K562 (cell line): ENCODE data around the gene GEMIN5. TPM values are rescaled to one million over a fixed set of nuclear protein-coding genes. Genes with fewer than 3 reads are reported as not detected.
A peak's percentile ranks its signal among the peaks of the same experiment; 100 is the strongest.

Experiments
- ATAC-seq: fragments of 200-7000 bp; cut with Tn5 transposase; 3 replicates; pipeline ENCODE4 v1.9.1; 2020; ENCODE audit warnings: moderate library complexity
- BruUV-seq: library from RNA; stranded (reverse); fragments of 400-500 nt; replicated peaks from 2 replicates; lab custom pipeline; 2021; lab: Mats Ljungman, UMichigan
- CTCF ChIA-PET: fragments of 300-600 bp; formaldehyde crosslinking; extraction: SDS; loops from one replicate; lab custom pipeline; 2021; ENCODE audit warnings: low intra/inter-chr PET ratio; lab: Yijun Ruan, JAX
- POLR2A ChIA-PET: fragments of 300-600, 350-650 bp; sonication (Branson Sonifier 250); formaldehyde crosslinking; extraction: SDS; loops from one replicate; lab custom pipeline; 2021; ENCODE audit warnings: antibody characterized with exemption, inconsistent platforms; lab: Yijun Ruan, JAX
- DNase-seq, 4 experiments: peaks; one replicate each; pipeline versions ENCODE4 v3.0.0 to v3.0.0-alpha.2; 2011 to 2018; ENCODE audit warnings: low spot score in 3 of 4, mixed read lengths in 3 of 4; ENCODE audit errors: extremely low read depth in 1 of 4
- FAIRE-seq: peaks from 2 replicates; lab custom pipeline; 2011; peaks lifted over from hg19 to GRCh38; lab: Jason Lieb, UNC
- H2AFZ ChIP-seq: 2 replicates; pipeline ENCODE4 v1.6.0; 2011; ENCODE audit warnings: low read depth, low read length, control low read depth, inconsistent platforms
- H3K27ac ChIP-seq: fragments of 200-600 bp; 3 replicates; pipeline ENCODE4 v1.8.0; 2011; ENCODE audit warnings: low read depth, mild to moderate bottlenecking, control low read depth, inconsistent platforms, low read length, moderate library complexity, mixed read lengths; ENCODE audit errors: extremely low read depth
- H3K27me3 ChIP-seq, 2 experiments: fragments of 300-600 bp in 1 of 2; 2 replicates in 1 of 2; 3 replicates in 1 of 2; pipeline versions ENCODE4 v1.6.0 to v1.8.0; 2011; ENCODE audit warnings: inconsistent platforms in 2 of 2, low read length in 2 of 2, mild to moderate bottlenecking in 1 of 2, mixed read lengths in 1 of 2, moderate library complexity in 1 of 2; ENCODE audit not compliant: control insufficient read depth in 2 of 2, insufficient read depth in 2 of 2
- H3K36me3 ChIP-seq: fragments of 300-600 bp; 3 replicates; pipeline ENCODE4 v1.8.0; 2011; ENCODE audit warnings: mild to moderate bottlenecking, low read length, inconsistent platforms; ENCODE audit not compliant: control insufficient read depth, insufficient read depth
- H3K4me1 ChIP-seq, 2 experiments: fragments of 200-600 bp in 1 of 2; replicated peaks in 1 of 2; 2 replicates in 1 of 2; 3 replicates in 1 of 2; pipeline versions ENCODE4 v1.5.1 to v1.8.0; 2011; ENCODE audit warnings: inconsistent platforms in 2 of 2, low read length in 2 of 2, mild to moderate bottlenecking in 1 of 2, mixed read lengths in 1 of 2, moderate library complexity in 1 of 2; ENCODE audit not compliant: control insufficient read depth in 2 of 2, insufficient read depth in 2 of 2
- H3K4me2 ChIP-seq: 2 replicates; pipeline ENCODE4 v1.6.1; 2011; ENCODE audit warnings: low read length, control low read depth, inconsistent platforms, mixed read lengths; ENCODE audit not compliant: insufficient read depth
- H3K4me3 ChIP-seq: fragments of 200-600 bp; sonication (generic), shearing (Covaris generic); 2 replicates; pipeline ENCODE4 v1.5.1; 2016; ENCODE audit warnings: control low read depth, inconsistent platforms
- H3K79me2 ChIP-seq: fragments of 200-600 bp; 3 replicates; pipeline ENCODE4 v1.8.0; 2011; ENCODE audit warnings: low read length, inconsistent platforms; ENCODE audit not compliant: control insufficient read depth, insufficient read depth
- H3K9ac ChIP-seq, 2 experiments: 2 replicates each; pipeline versions ENCODE4 v1.6.0 to v1.6.1; 2011; ENCODE audit warnings: low read depth in 2 of 2, low read length in 2 of 2, control low read depth in 1 of 2, inconsistent platforms in 1 of 2, mild to moderate bottlenecking in 1 of 2, mixed read lengths in 1 of 2; ENCODE audit not compliant: insufficient read depth in 1 of 2
- H3K9me1 ChIP-seq: one replicate; pipeline ENCODE4 v1.6.0; 2011; ENCODE audit warnings: inconsistent platforms, mild to moderate bottlenecking, low read length, moderate library complexity; ENCODE audit not compliant: control insufficient read depth, insufficient read depth
- H3K9me3 ChIP-seq: replicated peaks from 2 replicates; pipeline ENCODE4 v1.5.1; 2011; ENCODE audit warnings: low read depth, low read length, inconsistent platforms; ENCODE audit not compliant: control insufficient read depth, insufficient read depth
- H4K20me1 ChIP-seq: replicated peaks from 2 replicates; pipeline ENCODE4 v1.6.1; 2011; ENCODE audit warnings: low read length, inconsistent platforms, mixed read lengths; ENCODE audit not compliant: control insufficient read depth, insufficient read depth
- ADNP ChIP-seq: fragments of 200-800 bp; sonication (Bioruptor generic); IDR thresholded peaks from 2 replicates; pipeline ENCODE4 v1.6.1; 2016; ENCODE audit warnings: missing genetic modification characterization, missing compliant biosample characterization
- ARID1B ChIP-seq: fragments of 450-650 bp; IDR thresholded peaks from 2 replicates; pipeline ENCODE4 v1.6.1; 2016; ENCODE audit warnings: antibody characterized with exemption, mild to moderate bottlenecking, inconsistent platforms
- BACH1 ChIP-seq: fragments of 200-800 bp; sonication (Bioruptor generic); IDR thresholded peaks from 2 replicates; pipeline ENCODE4 v1.6.1; 2016; ENCODE audit warnings: missing genetic modification characterization, missing compliant biosample characterization
- CTBP1 ChIP-seq: fragments of 450-650 bp; IDR thresholded peaks from 2 replicates; pipeline ENCODE4 v1.6.1; 2016; ENCODE audit warnings: borderline replicate concordance
- FOXM1 ChIP-seq, 2 experiments: fragments of 450-650 bp in 1 of 2; sonication (generic) in 1 of 2; formaldehyde crosslinking in 1 of 2; IDR thresholded peaks; 2 replicates each; pipeline versions ENCODE4 v1.6.1 to v1.9.0; 2017 to 2022; ENCODE audit warnings: low read depth in 2 of 2, mild to moderate bottlenecking in 2 of 2, missing genetic modification reagents in 1 of 2, moderate library complexity in 1 of 2
- HNRNPUL1 ChIP-seq: fragments of 200-400 bp; formaldehyde crosslinking; IDR thresholded peaks from 2 replicates; pipeline ENCODE4 v1.6.1; 2017; ENCODE audit warnings: low read length
- KLF16 ChIP-seq: IDR thresholded peaks from 2 replicates; pipeline ENCODE4 v1.6.1; 2016; ENCODE audit warnings: antibody characterized with exemption
- L3MBTL2 ChIP-seq: fragments of 450-650 bp; IDR thresholded peaks from 2 replicates; pipeline ENCODE4 v1.6.1; 2016; ENCODE audit warnings: mild to moderate bottlenecking, moderate library complexity
- RBM25 ChIP-seq: fragments of 200-400 bp; formaldehyde crosslinking; IDR thresholded peaks from 2 replicates; pipeline ENCODE4 v1.6.1; 2018; ENCODE audit warnings: low read length, low read depth, moderate library complexity; ENCODE audit not compliant: severe bottlenecking
- SRSF9 ChIP-seq: fragments of 200-400 bp; formaldehyde crosslinking; IDR thresholded peaks from 2 replicates; pipeline ENCODE4 v1.6.1; 2017; ENCODE audit warnings: low read depth, low read length, borderline replicate concordance
- TAF15 ChIP-seq: fragments of 200-400 bp; formaldehyde crosslinking; IDR thresholded peaks from 2 replicates; pipeline ENCODE4 v1.6.1; 2017; ENCODE audit warnings: mild to moderate bottlenecking, low read depth, low read length, moderate library complexity
- ZFPM2 ChIP-seq: fragments of 250-450 bp; sonication (Bioruptor Pico); IDR thresholded peaks from 2 replicates; pipeline ENCODE4 v1.5.1; 2022; ENCODE audit warnings: mild to moderate bottlenecking
- WGBS: fragments of 100-300 bp; shearing (Covaris generic); methylation state at CpG from one replicate; pipeline ENCODE4 v1.1.6; 2016; ENCODE audit warnings: low coverage, mixed read lengths; ENCODE audit not compliant: insufficient coverage; ENCODE audit errors: missing lambda C conversion rate; 5-methylcytosine and 5-hydroxymethylcytosine counted together
- in situ Hi-C: fragments of 300-500 bp; cut with MboI; formaldehyde crosslinking; loops from 4 replicates; pipeline ENCODE4 v1.15.0; 2018; ENCODE audit warnings: inconsistent platforms, mixed read lengths
- intact Hi-C: fragments of 100-400 bp; cut with micrococcal nuclease; formaldehyde crosslinking; loops from 2 replicates; pipeline ENCODE4 v1.14.2; 2022
- polyA plus RNA-seq, 8 experiments: library from polyadenylated mRNA; depleted of rRNA in 4 of 8; stranded (reverse) in 5 of 8; unstranded in 3 of 8; fragments of >200 nt; fragmentation: Nextera tagmentation in 2 of 8; fragmentation: Illumina TruSeq in 1 of 8; extraction: Ambion mirVana in 2 of 8; extraction: Trizol in 1 of 8; gene quantifications; 2 replicates each; pipeline versions ENCODE4 v1.2.1 to v1.2.3, GENCODE V29; 2011 to 2014; ENCODE audit warnings: inconsistent platforms in 1 of 8, missing spikeins in 1 of 8
- total RNA-seq, 7 experiments: library from RNA; depleted of rRNA in 6 of 7; stranded (reverse); fragments of >200 nt in 6 of 7; fragmentation: Illumina TruSeq in 2 of 7; extraction: Trizol in 2 of 7; gene quantifications; 2 replicates each; pipeline versions ENCODE4 v1.2.1 to v1.2.3, GENCODE V29; 2011 to 2021; ENCODE audit warnings: low replicate concordance in 1 of 7
- TF ChIP-seq, protein P1 (sequence below): sonication (generic); formaldehyde crosslinking; IDR thresholded peaks from 2 replicates; pipeline ENCODE4 v1.4.0; 2020; ENCODE audit warnings: mild to moderate bottlenecking, missing genetic modification reagents
- TF ChIP-seq, protein P2 (sequence below): sonication (generic); formaldehyde crosslinking; IDR thresholded peaks from 2 replicates; pipeline ENCODE4 v1.8.0; 2023; ENCODE audit warnings: mild to moderate bottlenecking, missing genetic modification reagents

The GEMIN5 gene
- total and polyA plus RNA-seq, 9 of the 15 experiments (the other 6 are each of a cell fraction or from before 2014, with no cell fraction given), result 10.3 to 48.2 (median 34.7) TPM

DNA sequence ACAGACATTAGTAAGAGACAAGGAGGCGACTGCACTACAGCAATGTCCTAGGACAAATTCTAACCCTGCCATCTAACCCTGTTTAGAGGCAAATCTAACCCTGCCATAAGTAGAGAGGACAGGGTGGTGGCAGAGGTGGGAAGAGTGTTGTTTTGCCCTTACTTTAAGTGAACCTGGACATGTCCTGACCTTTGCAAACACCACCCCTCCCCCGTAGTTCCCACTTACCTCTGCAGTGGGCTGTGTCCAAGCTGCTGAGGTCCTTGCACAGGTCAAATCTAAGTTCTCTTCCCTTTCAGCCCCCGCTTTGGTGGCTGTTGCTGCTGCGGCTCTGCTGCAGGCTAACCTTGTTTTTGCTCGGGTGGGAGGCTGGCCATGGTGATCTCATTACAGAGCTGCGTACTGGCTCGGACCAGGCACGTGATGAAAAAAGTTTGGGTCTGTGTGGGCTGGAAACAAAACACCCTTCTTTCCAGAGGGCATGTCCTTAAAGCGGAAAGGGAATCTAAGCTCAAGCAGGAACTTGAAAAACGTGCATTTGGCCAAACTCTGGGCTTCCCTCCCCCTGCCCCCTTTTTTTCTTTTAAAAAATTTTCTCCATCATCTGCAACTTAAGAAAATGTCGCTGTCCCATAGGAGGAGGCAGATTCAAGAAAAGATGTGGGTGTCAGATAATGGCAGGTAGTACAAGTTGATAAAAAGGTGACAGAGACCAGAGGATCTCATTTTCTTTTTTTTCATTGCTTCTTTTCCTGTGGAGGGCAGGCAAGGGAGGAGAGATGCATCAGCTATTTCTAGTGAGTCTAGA is 87.6 kb downstream of the GEMIN5 start, which contains the start of gene FAXDC2:
FAXDC2 (minus strand) TSS at position 349 of the 808 bp plus-strand sequence. CDS start 12,425 bp downstream, outside the sequence.
- no peaks in the 10 kb centered on the region for H3K27me3 ChIP-seq
- H4K20me1 ChIP-seq, result no peaks in the 10 kb centered on the region
- TSS peak; percentile 70 for BruUV-seq
- H3K4me2 ChIP-seq, result peak within 1 kb of the TSS; percentile 81
- in situ Hi-C loops (no loop called here), intact Hi-C loops (no loop called here)
- peaks cover 5 to 22% of the 10 kb centered on the region in 2 experiments; a peak in 4 of 5 replicates for H3K4me1 ChIP-seq
- peak within 1 kb of the TSS; percentile 44; the same call in 1 of the 3 replicates for H3K27ac ChIP-seq
- H2AFZ ChIP-seq, result peak within 1 kb of the TSS; percentile 95
- ChIA-PET CTCF (interaction anchor here (0.6 kb wide), 1 partner anchor 33 kb away, joined by 5 read pairs; no protein-coding TSS in a partner anchor), POLR2A (interaction anchor here (0.7 to 2.4 kb wide), 4 partner anchors 13 to 1022 kb away, joined by 3 to 9 read pairs (median 3); no protein-coding TSS in a partner anchor)
- peak within 1 kb of the TSS; percentile 23 to 85 for H3K9ac ChIP-seq
- DNase-seq (peak; percentile 63 to 74 (median 72)), FAIRE-seq (peak; percentile 60), ATAC-seq (peak; percentile 92)
- 11% methylated on average over 10 of the region's 11 CpGs for WGBS
- H3K9me3 ChIP-seq, result no peaks in the 10 kb centered on the region
- H3K4me3 ChIP-seq, result 0 out of 2 replicates have a peak within 1 kb of the TSS, but pooled peaks have one; percentile 1
- H3K79me2 ChIP-seq, result no peaks in the 10 kb centered on the region
- H3K9me1 ChIP-seq, result no peaks in the 10 kb centered on the region
- 0 out of 3 replicates have a peak, but pooled peaks cover 2% of the 10 kb centered on the region for H3K36me3 ChIP-seq
- TF ChIP-seq, protein P1, sequence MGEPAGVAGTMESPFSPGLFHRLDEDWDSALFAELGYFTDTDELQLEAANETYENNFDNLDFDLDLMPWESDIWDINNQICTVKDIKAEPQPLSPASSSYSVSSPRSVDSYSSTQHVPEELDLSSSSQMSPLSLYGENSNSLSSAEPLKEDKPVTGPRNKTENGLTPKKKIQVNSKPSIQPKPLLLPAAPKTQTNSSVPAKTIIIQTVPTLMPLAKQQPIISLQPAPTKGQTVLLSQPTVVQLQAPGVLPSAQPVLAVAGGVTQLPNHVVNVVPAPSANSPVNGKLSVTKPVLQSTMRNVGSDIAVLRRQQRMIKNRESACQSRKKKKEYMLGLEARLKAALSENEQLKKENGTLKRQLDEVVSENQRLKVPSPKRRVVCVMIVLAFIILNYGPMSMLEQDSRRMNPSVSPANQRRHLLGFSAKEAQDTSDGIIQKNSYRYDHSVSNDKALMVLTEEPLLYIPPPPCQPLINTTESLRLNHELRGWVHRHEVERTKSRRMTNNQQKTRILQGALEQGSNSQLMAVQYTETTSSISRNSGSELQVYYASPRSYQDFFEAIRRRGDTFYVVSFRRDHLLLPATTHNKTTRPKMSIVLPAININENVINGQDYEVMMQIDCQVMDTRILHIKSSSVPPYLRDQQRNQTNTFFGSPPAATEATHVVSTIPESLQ (CRISPR knock-in tag), result no peak
- TF ChIP-seq, protein P2, sequence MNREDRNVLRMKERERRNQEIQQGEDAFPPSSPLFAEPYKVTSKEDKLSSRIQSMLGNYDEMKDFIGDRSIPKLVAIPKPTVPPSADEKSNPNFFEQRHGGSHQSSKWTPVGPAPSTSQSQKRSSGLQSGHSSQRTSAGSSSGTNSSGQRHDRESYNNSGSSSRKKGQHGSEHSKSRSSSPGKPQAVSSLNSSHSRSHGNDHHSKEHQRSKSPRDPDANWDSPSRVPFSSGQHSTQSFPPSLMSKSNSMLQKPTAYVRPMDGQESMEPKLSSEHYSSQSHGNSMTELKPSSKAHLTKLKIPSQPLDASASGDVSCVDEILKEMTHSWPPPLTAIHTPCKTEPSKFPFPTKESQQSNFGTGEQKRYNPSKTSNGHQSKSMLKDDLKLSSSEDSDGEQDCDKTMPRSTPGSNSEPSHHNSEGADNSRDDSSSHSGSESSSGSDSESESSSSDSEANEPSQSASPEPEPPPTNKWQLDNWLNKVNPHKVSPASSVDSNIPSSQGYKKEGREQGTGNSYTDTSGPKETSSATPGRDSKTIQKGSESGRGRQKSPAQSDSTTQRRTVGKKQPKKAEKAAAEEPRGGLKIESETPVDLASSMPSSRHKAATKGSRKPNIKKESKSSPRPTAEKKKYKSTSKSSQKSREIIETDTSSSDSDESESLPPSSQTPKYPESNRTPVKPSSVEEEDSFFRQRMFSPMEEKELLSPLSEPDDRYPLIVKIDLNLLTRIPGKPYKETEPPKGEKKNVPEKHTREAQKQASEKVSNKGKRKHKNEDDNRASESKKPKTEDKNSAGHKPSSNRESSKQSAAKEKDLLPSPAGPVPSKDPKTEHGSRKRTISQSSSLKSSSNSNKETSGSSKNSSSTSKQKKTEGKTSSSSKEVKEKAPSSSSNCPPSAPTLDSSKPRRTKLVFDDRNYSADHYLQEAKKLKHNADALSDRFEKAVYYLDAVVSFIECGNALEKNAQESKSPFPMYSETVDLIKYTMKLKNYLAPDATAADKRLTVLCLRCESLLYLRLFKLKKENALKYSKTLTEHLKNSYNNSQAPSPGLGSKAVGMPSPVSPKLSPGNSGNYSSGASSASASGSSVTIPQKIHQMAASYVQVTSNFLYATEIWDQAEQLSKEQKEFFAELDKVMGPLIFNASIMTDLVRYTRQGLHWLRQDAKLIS (CRISPR knock-in tag), result no peak
- TF ChIP-seq HNRNPUL1 (no peak), CTBP1 (peak; percentile 25; the same call in 1 of the 2 replicates), BACH1 (tag) (no peak), KLF16 (no peak), TAF15 (no peak), FOXM1 (IDR thresholded peaks at IDR 0.05; ENCODE audit: low read depth) (no peak), FOXM1 (CRISPR knock-in tag; IDR thresholded peaks at IDR 0.05; ENCODE audit: low read depth) (no peak), ADNP (tag) (no peak), ARID1B (0 out of 2 replicates have a peak, but pooled peaks have one; percentile 3), SRSF9 (no peak), ZFPM2 (CRISPR knock-in tag) (no peak), L3MBTL2 (peak; percentile 27; the same call in 1 of the 2 replicates), RBM25 (no peak)
